ENCODE data around the gene MYH9.
A peak's percentile ranks its signal among the peaks of the same experiment; 100 is the strongest.

- TF ChIP-seq CTCF (IDR thresholded peaks at IDR 0.05; ENCODE audit: low read depth, low read length, missing input control) (no peak), REST (IDR thresholded peaks at IDR 0.05) (peak; percentile 60), ATF3 (IDR thresholded peaks at IDR 0.05) (no peak), MAX (IDR thresholded peaks at IDR 0.05) (peak; percentile 64), ZBTB33 (IDR thresholded peaks at IDR 0.05) (peak; percentile 27), SP1 (IDR thresholded peaks at IDR 0.05) (peak; percentile 78), YY1 (IDR thresholded peaks at IDR 0.05) (no peak), GABPA (IDR thresholded peaks at IDR 0.05 in 1 of 2, conservative IDR thresholded peaks at IDR 0.05 in 1 of 2) (peak in 1 of 2 donors; percentile 23)
These were observed 34.8 kb downstream of the MYH9 start for GRCh38 chr22:36352803-36353507.
